HG03103 (cell line): Measurements from ENCODE around the gene TRAK1.

ENCODE experiments used
- ATAC-seq: cut with Tn5 transposase; IDR thresholded peaks from one replicate; pipeline ENCODE4 v1.9.1; 2021; ENCODE audit warnings: low read depth; ENCODE audit not compliant: unreplicated experiment

Gene TRAK1

GRCh38 chr3:42194943-42195510 is 103.9 kb downstream of the TRAK1 start:
- ATAC-seq, result no peak

GRCh38 chr3:42195879-42196330 is 104.7 kb downstream of the TRAK1 start:
- peak; percentile 56 for ATAC-seq

- no peak for ATAC-seq
Observed at GRCh38 chr3:42198709-42199108, 107.6 kb downstream of the TRAK1 start.

- ATAC-seq, result no peak
Observed at GRCh38 chr3:42202217-42202865, 111.2 kb downstream of the TRAK1 start.

- no peak for ATAC-seq
Observed at GRCh38 chr3:42204867-42205599, 113.9 kb downstream of the TRAK1 start.

GRCh38 chr3:42205800-42206514 is 114.8 kb downstream of the TRAK1 start:
- ATAC-seq, result no peak

- no peak for ATAC-seq
Observed at GRCh38 chr3:42209917-42210316, 118.8 kb downstream of the TRAK1 start.

GRCh38 chr3:42210726-42211125 is 119.6 kb downstream of the TRAK1 start:
- no peak for ATAC-seq

- ATAC-seq, result no peak
Observed at GRCh38 chr3:42213417-42213816, 122.3 kb downstream of the TRAK1 start.

- no peak for ATAC-seq
Observed at GRCh38 chr3:42214064-42214463, 122.9 kb downstream of the TRAK1 start.

- no peak for ATAC-seq
Observed at GRCh38 chr3:42214565-42215283, 123.6 kb downstream of the TRAK1 start.

GRCh38 chr3:42216302-42216701 is 125.1 kb downstream of the TRAK1 start:
- peak; percentile 61 for ATAC-seq

GRCh38 chr3:42216931-42217333 is 125.8 kb downstream of the TRAK1 start:
- no peak for ATAC-seq

GRCh38 chr3:42220436-42221121 is 129.4 kb downstream of the TRAK1 start:
- ATAC-seq, result no peak

- no peak for ATAC-seq
Observed at GRCh38 chr3:42222942-42223693, 132.0 kb downstream of the TRAK1 start.

GRCh38 chr3:42224178-42224577 is 133.0 kb downstream of the TRAK1 start:
- no peak for ATAC-seq

- ATAC-seq, result no peak
Observed at GRCh38 chr3:42224658-42225421, 133.7 kb downstream of the TRAK1 start.
